ENCODE results near the gene TLR3.
A peak's percentile ranks its signal among the peaks of the same experiment; 100 is the strongest.
"Not testable (repeated sequence)": the region's sequence is repeated elsewhere in the genome, so short reads cannot be mapped to it uniquely, and the experiment has no call there.

TLR3 gene

DNA sequence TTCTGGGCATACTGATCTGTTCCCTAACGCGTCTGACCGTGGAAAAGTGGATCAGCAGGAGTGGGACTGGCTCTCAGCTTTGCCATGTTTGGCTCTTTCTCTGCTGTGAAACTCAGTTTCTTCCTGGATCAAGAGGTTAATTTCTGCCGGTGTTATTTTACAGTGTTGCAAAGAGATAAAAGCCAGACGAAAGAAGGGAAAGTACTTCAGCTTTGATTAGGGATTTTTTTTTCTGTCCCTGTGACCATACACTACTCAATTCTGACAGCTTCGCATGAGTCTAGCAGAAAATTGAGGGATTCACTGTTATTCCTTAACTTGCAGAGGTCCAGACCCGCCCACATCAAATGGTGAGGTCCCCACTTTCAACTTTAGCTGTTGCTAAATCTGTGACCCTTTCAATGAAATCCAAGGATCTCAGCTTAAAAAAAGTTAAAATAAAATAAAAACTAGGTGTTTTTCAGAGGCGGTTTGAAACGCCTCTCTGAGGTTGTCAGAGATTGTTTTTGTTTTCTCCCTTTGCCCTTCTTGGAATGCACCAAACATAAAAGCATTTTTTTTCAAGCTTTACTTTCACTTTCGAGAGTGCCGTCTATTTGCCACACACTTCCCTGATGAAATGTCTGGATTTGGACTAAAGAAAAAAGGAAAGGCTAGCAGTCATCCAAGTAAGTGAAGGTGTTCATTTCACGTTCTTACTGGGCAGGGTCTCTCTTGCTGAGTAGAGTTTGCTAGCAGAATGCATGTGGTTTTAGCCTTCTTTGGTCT is at the start of gene TLR3:
TLR3 (plus strand) TSS at position 576 of the 768 bp plus-strand sequence. CDS start 7,464 bp downstream, outside the sequence.
- no peak for DNase-seq

DNA sequence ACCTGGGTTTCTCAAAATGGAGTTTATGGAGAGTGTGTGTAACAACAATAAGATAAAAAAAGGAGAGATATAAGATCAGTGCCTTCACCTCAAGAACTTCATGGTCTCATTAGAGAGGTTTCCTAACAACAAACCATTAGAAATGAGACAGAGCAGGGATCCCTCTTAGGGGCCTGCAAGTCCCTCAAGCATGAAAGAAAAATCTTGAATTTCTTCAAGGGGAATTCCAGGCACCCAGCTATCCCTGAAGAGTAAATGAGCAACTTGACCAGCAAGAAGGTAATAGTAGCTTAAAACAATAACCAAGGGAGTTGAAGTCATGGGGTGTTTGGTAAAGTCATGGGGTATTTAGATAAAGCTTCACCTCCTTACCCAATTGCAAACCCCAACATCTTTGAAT is 49.7 kb upstream of the TLR3 start:
- no peak for DNase-seq

DNA sequence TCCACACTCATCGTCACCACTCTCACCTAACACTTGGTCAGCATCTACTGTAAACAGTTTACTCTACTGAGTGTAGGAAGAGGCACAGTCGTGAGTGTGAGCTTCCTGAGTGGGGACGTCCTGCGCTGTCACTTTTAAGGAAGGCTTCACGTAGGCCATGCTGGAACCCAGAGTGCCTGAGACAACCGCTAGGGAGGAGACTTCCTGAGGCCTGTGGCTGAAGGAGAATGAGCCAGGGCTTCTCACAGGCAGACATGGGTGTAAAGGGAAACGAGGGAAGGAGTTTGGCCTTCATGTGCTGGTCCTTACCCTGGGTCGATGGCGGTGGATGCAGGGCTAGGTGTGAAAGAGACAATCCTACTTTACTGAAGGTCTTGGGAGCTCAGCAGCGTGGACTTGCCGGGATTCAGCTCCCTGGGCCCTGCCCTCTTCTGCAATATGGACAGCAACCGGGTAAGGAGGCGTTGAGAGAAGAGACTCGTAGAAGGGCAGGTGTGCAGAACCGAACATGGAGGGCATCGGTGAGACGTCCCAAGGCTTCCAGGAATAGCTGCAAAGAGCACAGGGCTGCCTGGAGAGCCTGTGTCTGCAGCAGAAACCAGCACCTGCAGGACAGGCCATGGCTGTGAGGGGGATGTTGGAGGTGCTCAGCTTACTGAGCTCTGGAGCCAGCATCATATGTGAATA is 48.7 kb upstream of the TLR3 start:
- no peak for DNase-seq

DNA sequence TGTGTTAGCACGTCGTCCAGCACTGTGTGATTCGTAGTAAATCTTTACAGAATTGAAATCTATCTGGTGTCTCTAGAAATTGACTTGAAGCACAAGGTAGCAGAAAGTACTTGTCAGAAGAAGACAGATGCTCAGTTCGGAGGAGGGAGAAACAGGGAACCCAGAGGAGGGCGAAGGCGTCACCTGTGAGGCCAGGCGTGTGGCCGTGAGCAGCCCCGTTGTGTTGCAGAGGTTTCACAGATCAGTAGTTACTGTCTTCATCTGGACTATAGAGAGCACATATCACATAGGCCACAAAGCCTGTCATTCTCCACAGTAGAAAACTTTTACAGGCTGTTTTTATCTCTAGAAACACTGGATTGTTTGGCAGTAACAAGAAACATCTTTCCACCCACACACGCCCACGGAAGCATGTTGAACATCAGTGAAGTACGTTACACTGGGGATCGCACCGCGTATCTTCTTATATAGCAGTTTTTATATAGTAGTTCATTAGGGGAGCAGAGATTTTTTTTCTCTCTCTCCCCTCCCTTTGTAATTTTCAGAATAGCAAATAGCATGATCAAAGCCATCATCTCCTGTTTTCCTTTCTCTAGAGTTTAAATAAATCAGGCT is 48.1 kb upstream of the TLR3 start:
- DNase-seq, result no peak

DNA sequence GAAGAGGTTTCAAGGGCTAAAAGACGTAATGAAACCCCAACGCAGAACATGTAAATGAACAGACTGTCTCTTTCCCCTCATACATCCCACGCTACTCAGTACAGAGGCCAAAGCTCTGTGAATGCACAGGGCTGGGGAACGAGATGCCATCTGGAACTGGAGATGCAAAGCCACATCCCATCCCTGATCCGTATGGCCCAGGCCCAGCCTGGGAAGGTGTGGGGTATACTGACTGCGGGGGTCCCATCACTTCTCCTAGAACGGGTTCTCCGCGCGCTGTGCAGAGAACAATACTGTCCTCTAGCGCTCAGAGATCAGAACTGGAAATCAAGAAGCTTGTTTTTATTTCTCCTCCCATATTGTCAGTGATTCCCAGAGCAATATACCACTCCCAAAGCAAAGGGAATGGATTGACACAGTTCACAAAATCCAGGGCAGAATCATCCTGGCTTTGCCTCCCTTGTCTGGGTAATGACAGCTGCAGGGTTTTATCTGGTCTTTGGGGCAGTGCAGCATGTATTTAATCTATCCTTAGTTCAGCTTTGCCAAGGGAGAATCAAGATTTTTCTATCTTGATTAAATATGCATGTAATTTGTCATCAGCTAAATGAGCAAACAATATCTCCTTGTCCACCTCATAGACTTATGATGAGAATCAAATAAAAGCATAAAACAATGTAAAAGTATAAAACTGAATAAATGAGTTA is 47.3 kb upstream of the TLR3 start:
- no peak for DNase-seq

DNA sequence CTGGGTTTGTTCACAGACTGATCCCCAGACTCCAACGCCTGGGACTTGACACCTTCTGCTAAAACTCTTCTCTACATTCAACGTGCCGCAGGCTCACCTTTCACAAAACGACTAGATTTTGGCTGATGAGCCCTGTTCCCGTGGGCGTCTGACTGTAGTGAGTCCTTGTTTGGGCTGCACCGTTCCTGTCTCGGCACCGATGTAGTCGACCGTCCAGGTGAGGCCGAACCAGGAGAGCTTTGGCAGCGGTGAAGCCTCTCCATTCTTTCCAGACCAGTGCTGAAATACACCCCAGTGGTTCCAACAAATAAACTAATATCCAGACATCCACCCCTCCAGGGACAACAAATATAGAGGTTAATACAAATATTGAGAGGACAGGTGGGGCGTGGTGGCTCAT is 45.0 kb upstream of the TLR3 start:
- DNase-seq, result no peak

DNA sequence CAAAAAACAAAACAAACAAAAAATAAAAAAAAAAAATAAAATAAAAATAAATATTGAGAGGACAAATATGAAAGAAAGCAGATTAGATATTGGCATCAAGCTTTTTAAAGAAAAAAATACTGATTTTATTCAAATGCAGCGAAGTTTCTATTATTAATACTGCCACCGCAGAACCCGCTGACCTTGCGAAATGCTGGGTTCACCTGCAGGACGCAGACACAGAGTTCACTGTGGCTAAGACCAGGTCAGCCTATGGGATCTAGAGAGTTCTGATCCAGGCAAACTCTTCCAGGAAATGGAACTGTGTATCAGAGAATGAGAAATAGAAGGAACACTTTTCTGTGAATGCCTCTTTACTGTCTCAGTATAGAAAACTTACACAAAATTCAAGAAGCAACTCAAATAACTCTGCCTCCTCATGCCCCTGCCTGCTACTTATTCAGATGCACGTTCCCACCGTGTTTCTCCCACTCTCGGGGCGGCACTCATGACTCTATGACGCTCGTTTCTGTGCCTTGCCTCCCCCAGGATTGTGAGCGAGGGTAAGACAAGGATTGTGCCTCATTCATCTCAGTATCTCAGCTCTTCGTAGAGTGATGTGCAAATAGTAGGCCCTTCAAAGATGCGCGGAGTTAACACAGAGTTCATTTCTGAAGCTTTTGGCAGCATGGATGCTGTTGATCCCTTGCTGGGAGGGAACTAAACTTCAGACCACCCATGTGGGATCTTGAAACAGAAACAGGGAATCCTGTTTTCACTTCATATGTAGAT is 44.1 kb upstream of the TLR3 start:
- DNase-seq, result no peak

DNA sequence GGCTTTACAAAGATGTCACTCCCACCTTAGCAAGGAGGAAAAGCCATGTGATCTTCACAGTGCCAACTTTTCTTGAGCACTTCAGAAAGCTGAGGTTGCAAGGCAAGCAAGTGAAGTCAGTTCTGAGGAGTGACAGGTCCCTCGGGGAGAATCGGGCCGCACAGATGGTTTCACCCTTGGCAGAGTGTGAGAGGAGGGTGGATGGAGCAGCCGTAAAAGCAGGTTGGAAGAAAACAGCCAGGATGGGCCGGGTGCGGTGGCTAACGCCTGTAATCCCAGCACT is 43.6 kb upstream of the TLR3 start:
- no peak for DNase-seq

DNA sequence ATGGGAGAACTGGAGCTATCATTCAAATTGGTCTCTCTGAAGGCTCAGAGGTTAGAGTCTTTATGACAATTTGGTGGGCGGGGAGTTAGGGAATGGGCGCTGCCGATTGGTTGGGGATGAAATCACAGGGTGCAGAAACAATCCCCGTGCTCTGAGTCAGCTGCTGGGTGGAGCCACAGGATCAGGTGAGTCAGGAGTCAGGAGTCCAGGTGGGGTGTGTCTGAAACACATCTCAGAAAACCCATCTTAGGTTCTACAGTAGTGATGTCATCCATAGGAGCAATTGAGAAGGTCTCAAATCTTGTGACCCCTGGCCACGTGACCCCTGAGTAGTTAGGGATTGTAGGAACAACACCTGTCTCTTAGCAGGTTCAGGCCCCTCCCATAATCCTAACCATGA is 41.6 kb upstream of the TLR3 start:
- no peak for DNase-seq

DNA sequence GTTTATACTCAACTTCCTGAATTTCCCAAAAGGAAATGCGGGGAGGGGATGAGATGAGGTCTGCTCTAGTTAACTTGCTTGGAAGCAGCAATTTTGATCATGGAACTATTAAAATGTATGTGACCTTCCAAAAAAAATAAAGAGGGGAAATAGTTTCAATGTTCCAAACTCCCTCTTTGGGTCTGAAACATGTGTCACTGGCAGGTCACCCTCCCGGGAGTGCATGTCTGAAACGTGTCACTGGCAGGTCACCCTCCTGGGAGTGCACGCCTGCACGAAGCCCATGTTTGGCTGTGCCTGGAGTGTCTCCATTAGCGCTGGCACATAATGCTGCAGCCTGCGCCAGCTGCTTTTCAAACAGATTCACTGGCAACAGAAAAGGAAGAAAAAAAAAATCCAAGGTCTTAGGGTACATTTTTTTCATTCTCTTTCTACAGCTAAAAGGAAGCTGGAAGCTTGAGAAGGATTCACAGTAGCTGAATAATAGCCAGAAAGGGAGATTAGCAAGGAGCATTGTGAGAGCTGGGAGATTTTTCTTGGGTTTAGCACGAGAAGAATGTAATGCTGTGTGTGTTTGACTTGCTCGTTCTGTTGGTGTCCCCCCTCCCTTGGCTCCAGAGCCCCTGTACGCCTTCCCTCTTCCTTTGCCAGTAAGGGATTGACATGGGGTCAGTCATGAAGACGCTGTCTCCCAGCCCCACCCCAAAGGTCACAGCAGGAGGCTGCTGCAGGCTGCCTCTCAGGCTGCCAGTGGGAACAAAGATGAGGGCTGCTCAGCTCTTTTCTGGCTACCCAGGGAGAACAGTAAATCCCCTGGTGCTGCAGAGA is 39.2 kb upstream of the TLR3 start:
- DNase-seq, result no peak

DNA sequence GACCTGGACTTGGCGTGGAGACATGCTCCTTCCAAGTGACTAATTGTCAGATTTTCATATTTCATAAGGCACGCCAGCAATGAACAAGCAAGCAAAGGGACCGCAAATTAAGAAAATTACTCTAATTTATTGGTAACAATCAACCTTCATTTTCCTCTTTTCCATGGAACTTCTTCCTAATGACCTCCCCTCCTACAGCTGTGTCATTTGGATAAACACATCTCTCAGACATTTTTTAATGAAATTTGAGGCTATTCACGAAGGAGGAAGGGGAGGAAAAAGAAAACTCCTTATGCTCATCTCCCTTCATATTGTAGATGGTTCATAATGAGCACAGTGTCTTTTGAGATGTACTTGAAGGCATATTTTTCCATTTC is 38.6 kb upstream of the TLR3 start:
- no peak for DNase-seq

DNA sequence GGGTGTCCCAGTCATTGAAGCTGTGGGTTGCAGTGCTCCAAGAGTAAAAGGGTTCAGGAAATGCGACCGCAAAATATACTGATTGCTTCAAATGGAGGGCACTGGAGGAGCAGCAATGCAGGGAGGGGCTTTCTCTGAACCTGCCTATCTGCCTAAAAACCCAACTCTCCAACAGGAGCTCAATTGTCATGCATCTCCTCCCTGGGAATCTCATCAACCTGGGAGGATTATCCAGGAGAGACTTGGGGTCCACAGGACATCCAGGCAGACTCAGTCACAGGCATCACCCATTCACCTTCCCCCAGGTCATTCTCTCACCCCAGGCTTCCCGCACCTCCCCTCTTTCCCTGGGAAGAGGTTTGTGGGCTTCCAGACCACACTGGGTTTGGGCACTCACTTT is 38.2 kb upstream of the TLR3 start:
- no peak for DNase-seq

DNA sequence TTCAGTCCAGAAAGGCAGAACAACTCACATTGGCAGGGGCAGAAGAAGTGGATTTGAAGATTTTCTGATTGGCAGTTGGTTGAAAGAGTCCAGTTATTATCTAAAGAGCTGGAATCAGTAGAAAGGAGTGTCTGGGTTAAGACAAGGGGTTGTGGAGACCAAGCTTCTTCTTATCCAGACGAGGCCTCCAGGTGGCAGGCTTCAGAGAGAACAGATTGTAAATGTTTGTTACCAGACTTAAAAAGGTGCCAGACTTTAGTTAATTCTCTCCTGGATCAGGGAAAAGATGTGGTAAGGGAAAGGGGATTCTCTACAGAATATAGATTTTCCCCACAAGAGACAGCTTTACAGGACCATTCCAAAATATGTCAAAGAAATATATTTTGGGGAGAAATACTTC is 36.7 kb upstream of the TLR3 start:
- DNase-seq, result no peak

DNA sequence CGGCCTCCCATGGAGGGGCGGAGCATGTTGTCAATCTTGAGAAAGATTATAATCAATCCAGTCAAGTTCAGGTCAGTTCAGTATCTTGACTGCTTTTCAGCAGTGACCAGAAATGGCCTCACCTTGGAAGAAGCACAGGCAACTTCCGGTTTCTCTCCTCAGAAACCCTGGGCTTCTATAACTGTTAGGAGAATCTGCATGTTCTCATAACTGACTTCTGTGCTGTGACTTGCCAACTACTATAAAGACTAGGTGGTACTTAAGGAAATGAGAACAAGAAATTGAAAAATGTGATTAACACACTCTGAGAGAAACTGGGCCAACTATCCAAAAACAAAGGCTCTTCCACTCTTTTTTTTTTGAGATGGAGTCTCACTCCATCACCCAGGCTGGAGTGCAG is 35.9 kb upstream of the TLR3 start:
- no peak for DNase-seq

DNA sequence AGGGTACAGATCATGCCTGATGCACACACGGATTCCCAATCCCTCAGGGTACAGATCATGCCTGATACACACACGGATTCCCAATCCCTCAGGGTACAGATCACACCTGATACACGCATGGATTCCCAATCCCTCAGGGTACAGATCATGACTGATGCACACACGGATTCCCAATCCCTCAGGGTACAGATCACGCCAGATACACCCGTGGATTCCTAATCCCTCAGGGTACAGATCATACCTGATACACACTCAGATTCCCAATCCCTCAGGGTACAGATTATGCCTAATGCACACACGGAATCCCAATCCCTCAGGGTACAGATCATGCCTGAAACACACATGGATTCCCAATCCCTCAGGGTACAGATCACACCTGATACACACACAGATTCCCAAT is 34.3 kb upstream of the TLR3 start:
- DNase-seq, result not testable (repeated sequence)

DNA sequence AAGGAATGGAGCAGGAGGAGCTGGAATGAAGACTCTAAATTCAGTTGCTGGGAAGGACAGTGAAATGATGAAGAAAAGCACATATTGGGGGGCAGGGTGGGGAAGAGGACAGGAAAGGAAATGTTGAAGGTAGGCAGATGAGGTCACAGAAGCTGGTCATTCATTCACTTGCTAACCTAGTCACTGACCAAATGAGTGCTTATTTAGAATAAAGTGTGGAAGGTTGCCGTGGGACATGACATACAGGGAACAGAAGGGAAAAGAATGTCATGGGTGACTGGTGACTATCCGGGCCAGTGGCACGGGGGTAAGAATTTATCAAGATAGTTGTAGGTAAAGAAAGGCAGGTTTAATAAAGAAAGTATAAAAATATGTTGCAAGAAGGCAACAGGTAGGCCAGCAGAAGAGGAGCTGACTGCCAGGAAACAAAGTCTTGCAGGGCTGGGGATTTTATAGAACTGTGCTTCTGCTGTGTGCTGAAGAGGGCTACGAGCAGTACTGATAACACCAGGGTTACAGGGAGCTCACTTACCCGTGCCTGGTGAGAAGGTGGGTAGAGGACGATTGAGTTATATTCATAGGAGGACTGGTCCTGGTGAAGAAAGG is 31.9 kb upstream of the TLR3 start:
- no peak for DNase-seq

DNA sequence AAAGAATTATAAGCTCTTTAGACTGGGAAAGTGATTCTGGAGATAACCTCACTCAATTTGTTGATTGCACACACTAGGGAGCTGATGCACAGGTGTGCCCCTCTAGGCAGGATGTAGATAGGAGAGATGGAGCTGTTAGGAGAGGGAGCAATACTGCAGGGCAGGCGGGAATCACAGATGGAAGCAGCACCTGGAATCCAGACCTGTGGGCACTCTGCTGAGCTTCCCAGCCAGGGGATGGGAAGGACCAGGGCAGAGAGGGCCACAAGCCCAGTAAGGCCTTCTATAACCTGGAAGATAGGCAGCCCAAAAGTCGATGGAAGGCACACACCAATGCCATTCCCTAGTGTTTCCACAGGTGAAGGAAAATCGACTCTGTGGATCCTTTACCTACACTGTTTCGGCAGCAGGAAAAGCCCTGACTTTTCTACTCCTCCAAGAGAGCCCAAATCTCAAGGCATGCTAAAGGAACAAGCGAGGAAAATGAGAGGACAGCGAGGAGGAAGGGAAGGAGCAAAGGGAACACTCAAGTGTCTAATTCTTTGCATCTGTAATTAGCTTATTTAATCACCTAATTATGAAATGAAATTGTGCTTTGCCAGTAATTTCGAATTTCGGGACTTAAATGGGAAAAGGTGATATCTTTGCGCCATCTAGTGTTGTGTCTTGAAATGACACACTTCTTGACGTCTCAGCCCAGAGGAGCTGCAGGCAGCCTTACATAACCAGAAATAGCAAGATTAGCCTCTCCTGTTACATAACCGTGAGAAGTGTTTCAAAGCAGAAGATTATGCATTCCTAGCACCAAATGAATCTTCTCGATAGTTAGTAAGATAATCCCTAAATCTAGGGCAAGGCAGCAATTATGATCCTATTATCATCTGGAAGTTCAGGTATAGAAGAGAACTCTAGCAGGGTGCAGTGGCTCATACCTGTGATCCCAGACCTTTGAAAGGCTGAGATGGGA is 31.0 kb upstream of the TLR3 start:
- DNase-seq, result peak; percentile 59 to 67

DNA sequence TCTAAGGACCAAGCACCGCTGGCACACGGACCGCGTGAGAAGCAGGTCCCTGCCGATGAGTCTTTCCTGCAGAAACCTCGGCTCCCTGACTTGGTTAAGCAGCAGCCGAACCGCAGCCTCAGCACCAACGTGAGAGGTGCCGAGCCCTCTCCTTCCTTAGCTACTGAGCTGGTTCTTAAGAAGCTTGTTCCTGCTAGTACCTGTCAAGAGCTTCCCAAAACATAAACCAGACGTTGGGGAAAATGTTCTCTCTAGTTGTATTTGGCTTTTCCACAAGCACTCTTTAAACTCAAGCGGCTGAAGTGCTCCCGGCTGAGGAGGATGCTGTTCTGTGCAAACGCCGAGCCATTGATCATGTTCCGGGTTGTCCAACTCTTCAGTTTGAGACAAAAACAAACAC is 29.3 kb upstream of the TLR3 start:
- DNase-seq, result no peak

DNA sequence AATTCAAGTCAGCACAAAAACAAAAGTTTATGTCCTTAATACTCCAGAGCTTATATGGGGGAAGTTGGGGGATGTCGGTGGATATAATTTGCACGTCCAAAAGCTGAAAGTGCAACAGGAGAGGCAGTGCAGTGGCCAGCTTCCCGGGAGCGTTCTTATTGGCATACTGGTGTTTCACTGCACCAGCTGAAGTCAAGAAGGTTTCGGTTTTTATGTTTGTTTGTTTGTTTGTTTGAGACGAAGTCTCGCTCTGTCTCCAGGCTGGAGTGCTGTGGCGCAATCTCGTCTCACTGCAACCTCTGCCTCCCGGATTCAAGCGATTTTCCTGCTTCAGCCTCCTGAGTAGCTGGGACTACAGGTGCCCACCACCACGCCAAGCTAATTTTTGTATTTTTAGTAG is 28.6 kb upstream of the TLR3 start:
- DNase-seq, result no peak

DNA sequence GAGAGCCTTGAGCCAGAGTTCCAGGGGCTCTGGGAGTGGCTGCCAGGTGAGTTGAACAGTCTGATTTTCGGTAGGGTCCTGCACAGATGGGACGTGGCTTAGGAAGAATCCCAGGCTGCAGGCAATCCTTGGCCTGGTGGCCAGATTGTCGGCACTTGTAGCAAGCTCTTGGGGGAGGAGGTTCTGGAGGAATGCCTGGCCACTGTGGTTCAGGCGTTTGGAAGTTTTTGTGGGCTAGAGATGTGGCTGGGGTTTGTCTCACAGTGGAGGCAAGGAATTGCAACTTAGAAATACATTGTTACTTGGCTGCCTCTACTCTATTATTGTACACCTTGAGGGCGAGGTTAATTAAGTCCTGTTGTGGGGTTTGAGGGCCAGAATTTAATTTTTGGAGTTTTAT is 21.5 kb upstream of the TLR3 start:
- not testable (repeated sequence) for DNase-seq
